HG03457 (cell line): Measurements from ENCODE around the gene TM9SF4.
"Not testable (repeated sequence)": the region's sequence is repeated elsewhere in the genome, so short reads cannot be mapped to it uniquely, and the experiment has no call there.

Experiments
- ATAC-seq: cut with Tn5 transposase; IDR thresholded peaks from one replicate; pipeline ENCODE4 v1.9.1; 2021; ENCODE audit warnings: moderate number of reproducible peaks; ENCODE audit not compliant: unreplicated experiment

The TM9SF4 gene

GRCh38 chr20:32155017-32155981, 45.8 kb downstream of the TM9SF4 start:
- no peak for ATAC-seq

DNA sequence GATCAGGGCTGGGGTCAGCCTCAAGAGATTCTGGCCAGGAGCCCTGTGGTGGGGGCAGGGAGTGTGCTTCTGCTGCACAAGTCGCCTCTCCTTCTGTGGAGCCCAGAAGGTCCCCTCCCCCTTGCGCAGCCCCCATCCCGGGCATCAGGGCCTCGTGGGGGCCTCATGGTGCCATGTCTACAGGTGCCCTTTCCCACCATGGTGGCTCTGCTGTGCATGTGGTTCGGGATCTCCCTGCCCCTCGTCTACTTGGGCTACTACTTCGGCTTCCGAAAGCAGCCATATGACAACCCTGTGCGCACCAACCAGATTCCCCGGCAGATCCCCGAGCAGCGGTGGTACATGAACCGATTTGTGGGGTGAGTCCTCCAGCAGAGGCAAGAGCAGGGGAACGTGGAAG, 48.1 kb downstream of the TM9SF4 start:
- no peak for ATAC-seq

DNA sequence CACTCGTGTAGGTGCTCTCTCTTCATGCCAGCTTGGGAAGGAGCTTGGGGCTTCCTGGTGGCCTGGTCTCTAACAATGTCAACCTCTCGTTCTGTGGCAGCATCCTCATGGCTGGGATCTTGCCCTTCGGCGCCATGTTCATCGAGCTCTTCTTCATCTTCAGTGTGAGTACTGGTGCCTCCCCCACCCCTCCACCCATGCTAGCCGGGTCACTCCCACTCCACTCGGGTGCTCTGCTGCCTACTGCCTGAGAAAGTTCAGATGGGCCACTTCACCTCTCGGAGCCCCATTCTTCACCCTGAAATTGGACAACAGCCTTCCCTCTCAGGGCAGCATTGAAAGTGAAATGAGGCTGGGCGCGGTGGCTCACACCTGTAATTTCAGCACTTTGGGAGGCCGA, 48.8 kb downstream of the TM9SF4 start:
- no peak for ATAC-seq

- ATAC-seq, result no peak
Observed at GRCh38 chr20:32158943-32159660, 49.6 kb downstream of the TM9SF4 start.

- no peak for ATAC-seq
Observed at GRCh38 chr20:32159766-32160221, 50.3 kb downstream of the TM9SF4 start.

- no peak for ATAC-seq
Observed at GRCh38 chr20:32160341-32160740, 50.8 kb downstream of the TM9SF4 start.

- no peak for ATAC-seq
Observed at GRCh38 chr20:32162351-32162750, 52.8 kb downstream of the TM9SF4 start.

DNA sequence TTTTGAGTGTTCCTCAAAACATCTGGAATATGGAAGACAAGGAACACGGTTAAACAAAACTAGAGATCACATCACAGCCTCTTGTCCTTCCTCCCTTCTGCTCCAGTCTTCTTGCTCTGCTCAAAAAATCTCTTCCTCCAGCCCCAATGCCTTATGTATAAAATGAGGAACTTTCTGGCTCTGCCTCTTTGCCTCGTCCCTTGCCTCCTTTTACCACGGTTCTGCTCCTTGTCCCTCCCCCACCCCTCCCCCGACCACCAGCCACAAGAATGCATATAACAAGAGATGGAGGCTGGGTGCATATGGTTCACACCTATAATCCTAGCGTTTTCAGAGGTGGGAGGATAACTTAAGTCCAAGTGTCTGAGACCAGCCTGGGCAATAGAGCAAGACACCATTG, 54.4 kb downstream of the TM9SF4 start:
- ATAC-seq, result no peak

DNA sequence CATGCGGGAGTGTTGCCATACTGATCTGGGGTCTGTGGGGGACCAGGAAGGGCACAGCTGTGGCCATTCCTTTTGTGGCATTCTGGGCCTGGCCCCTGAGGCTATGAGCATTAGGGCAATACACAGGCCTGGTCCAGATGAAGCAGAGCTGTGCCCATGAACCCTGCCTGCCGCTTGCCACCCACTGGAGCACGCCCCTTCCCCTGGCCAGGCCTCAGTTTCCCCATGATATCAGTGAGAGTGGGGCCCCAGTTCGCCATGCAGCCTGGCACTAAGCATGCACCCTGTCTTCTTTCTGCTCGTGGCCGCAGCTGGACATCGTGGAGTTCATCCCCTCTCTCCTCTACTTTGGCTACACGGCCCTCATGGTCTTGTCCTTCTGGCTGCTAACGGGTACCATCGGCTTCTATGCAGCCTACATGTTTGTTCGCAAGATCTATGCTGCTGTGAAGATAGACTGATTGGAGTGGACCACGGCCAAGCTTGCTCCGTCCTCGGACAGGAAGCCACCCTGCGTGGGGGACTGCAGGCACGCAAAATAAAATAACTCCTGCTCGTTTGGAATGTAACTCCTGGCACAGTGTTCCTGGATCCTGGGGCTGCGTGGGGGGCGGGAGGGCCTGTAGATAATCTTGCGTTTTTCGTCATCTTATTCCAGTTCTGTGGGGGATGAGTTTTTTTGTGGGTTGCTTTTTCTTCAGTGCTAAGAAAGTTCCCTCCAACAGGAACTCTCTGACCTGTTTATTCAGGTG, 55.6 kb downstream of the TM9SF4 start:
- ATAC-seq, result no peak

- no peak for ATAC-seq
Observed at GRCh38 chr20:32165836-32166545, 56.5 kb downstream of the TM9SF4 start.

GRCh38 chr20:32167552-32167951, 58.0 kb downstream of the TM9SF4 start:
- ATAC-seq, result no peak

DNA sequence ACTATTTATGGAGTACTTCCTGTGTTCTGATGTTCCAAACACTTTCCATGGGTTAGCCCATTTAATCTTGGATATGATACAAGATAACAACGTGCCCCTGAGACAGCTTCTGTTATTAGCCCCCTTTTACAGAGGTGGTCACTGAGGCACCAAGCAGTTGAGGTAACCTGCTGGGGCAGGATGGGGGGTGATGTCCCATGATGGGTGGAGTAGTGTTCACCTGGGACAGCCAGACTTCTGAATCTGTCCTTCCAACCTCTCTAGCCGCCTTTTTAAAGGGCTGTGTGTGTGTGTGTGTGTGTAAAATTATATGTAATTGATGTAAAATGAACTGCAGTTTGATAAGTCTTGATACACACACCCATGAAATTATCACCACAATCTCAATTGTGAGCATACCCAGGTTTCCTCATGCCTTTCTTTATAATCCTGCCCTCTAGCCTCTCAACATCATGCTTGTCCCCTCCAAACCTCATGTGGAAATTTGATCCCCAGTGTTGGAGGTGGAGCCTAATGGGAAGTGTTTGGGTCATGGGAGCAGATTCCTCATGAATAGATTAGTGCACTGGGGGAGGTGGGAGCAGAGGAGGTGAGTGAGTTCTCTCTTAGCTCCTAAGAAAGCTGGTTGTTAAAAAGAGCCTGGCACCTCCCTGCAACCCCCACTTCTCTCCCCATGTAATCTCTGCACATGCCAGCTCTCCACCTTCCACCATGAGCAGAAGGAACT, 58.8 kb downstream of the TM9SF4 start:
- no peak for ATAC-seq

GRCh38 chr20:32177696-32178095, 68.2 kb downstream of the TM9SF4 start:
- ATAC-seq, result not testable (repeated sequence)

GRCh38 chr20:32179515-32179914, 70.0 kb downstream of the TM9SF4 start:
- no peak for ATAC-seq

DNA sequence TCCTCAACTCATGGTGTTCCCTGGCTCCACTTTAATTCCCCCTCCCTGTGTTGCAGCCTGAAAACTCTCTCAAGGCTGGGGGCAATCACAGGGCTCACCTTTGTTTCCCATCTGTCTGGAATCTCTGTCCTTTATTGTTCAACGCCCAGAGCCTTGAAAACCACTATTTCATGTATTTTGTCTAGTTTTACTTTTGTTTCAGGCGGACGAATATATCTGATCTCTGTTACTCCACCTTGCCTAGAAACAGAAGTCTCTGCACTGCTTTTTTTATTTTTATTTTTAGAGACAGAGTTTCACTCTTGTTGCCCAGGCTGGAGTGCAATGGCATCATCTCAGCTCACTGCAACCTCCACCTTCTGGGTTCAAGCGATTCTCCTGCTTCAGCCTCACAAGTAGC, 70.4 kb downstream of the TM9SF4 start:
- no peak for ATAC-seq

GRCh38 chr20:32181606-32182005, 72.1 kb downstream of the TM9SF4 start:
- no peak for ATAC-seq

DNA sequence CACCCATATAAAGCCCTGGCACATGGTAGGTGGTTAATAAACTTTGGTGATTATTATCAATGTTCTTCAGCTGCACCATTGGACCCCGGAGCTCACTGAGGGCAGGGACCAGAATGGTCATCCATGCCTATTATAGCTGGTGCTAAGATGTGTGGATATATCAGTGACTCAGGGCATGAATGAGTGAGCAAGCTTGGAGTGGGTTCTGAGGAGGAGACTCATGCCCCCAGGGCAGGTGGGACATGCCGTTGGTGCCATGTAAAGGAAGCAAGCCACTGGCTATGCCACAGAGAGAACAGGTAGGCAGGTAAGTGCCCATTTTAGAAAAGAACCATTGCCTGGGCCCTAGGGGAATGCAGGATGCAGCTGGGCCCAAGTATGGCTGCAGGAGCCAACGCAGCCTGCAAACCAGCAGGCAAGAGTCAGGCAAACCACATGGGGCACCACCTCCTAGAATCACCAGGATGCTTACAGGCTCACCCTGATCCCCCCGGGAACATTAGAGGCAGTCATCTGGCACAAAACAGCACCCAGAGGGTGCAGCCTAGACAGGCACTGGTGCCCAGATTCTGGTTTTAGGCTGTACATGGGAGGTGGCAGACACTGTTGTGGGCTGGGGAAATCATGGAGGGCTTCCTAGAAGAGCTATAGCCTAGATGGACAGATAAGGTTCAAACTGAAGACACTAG, 74.6 kb downstream of the TM9SF4 start:
- no peak for ATAC-seq

GRCh38 chr20:32184961-32185603, 75.6 kb downstream of the TM9SF4 start:
- ATAC-seq, result no peak

- ATAC-seq, result no peak
Observed at GRCh38 chr20:32186506-32186905, 77.0 kb downstream of the TM9SF4 start.
